ENCODE data around the gene SPRED3. TPM values are rescaled to one million over a fixed set of nuclear protein-coding genes. Genes with fewer than 3 reads are reported as not detected.
"Not testable (repeated sequence)": the region's sequence is repeated elsewhere in the genome, so short reads cannot be mapped to it uniquely, and the experiment has no call there.

Gene SPRED3
- total RNA-seq, 4 donors from 2014 or later, result 0.14 to 3.0 (median 0.48) TPM; not detected in 1

DNA sequence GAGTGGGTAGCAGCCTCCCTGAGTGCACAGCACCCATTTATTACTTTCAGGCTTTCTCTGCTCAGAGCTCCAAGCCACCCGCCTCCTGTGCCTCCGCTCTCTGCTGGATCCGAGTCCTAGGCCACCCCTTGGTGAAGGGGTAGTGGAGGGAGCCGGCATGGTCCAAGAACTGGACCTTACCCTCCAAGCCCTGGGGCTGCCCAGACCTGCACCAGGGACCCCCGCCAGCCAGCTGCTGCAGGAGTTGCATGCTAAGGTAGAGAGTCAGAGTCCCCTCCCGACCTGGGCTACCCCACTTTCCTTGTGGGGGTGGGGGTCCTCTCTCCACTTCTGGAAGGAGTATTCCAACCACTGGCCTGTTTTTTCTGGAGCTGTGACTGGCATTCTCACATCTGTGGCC lies 16.4 kb downstream of the SPRED3 start:
- Histone ChIP-seq H3K9me3 (no peaks in the 10 kb centered on the region), H3K36me3 (peaks cover 0 to 11% (median 4%) of the 10 kb centered on the region in 4 donors), H3K4me1 (peaks cover 0 to 20% (median 7%) of the 10 kb centered on the region in 4 donors), H3K27ac (peak overlapping the region in 2 of 4 donors; percentile 84 to 95), H3K4me3 (no peak overlapping the region), H3K27me3 (peaks cover 18% of the 10 kb centered on the region)
- DNase-seq, result no peak
- in situ Hi-C loops (cut with MboI; ENCODE audit: low pct_ligation_motif_present in 1 of 4, low pct_unique_long_range_greater_than_20kb in 1 of 4, low sequenced_read_pairs in 3 of 4) (loop anchor here in 3 of 4 donors (10.0 to 25.0 kb wide), 4 partner anchors 207 to 557 kb away; partner anchors contain the start of genes MRPS12 (in 2 of the 3), SARS2 (in 2 of the 3), EIF3K (in 1 of the 3) and MAP4K1 (in 1 of the 3)), intact Hi-C loops (cut with DNase I; ENCODE audit: low total_unique reads) (loop anchor here (10.0 kb wide), 1 partner anchor 230 kb away; no protein-coding TSS in a partner anchor)
- TF ChIP-seq, protein P1, sequence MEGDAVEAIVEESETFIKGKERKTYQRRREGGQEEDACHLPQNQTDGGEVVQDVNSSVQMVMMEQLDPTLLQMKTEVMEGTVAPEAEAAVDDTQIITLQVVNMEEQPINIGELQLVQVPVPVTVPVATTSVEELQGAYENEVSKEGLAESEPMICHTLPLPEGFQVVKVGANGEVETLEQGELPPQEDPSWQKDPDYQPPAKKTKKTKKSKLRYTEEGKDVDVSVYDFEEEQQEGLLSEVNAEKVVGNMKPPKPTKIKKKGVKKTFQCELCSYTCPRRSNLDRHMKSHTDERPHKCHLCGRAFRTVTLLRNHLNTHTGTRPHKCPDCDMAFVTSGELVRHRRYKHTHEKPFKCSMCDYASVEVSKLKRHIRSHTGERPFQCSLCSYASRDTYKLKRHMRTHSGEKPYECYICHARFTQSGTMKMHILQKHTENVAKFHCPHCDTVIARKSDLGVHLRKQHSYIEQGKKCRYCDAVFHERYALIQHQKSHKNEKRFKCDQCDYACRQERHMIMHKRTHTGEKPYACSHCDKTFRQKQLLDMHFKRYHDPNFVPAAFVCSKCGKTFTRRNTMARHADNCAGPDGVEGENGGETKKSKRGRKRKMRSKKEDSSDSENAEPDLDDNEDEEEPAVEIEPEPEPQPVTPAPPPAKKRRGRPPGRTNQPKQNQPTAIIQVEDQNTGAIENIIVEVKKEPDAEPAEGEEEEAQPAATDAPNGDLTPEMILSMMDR (IDR thresholded peaks at IDR 0.05), result no peak
- TF ChIP-seq POLR2A (IDR thresholded peaks at IDR 0.05), result no peak
- no peak for TF ChIP-seq POLR2AphosphoS5 (IDR thresholded peaks at IDR 0.05)
- no peak for TF ChIP-seq EP300 (IDR thresholded peaks at IDR 0.05; ENCODE audit: low read depth)
- WGBS, 2 donors (ENCODE audit: low coverage in 1 of 2), result 98% methylated on average over 6 of the region's 6 CpGs; no CpG with 5 or more reads in 1 of the 2 donors

GRCh38 chr19:38405276-38405675 lies 16.8 kb downstream of the SPRED3 start:
- Histone ChIP-seq H3K27me3 (peaks cover 14% of the 10 kb centered on the region), H3K4me3 (no peak overlapping the region), H3K4me1 (peaks cover 0 to 20% (median 7%) of the 10 kb centered on the region in 4 donors), H3K27ac (no peak overlapping the region), H3K36me3 (peaks cover 0 to 11% (median 4%) of the 10 kb centered on the region in 4 donors), H3K9me3 (no peaks in the 10 kb centered on the region)
- no peak for DNase-seq
- TF ChIP-seq POLR2A (IDR thresholded peaks at IDR 0.05), result no peak
- no peak for TF ChIP-seq POLR2AphosphoS5 (IDR thresholded peaks at IDR 0.05)
- TF ChIP-seq EP300 (IDR thresholded peaks at IDR 0.05; ENCODE audit: low read depth), result no peak
- TF ChIP-seq, protein P1 (IDR thresholded peaks at IDR 0.05), result no peak
- intact Hi-C loops (cut with DNase I; ENCODE audit: low total_unique reads) (loop anchor here (10.0 kb wide), 1 partner anchor 230 kb away; no protein-coding TSS in a partner anchor), in situ Hi-C loops (cut with MboI; ENCODE audit: low pct_ligation_motif_present in 1 of 4, low pct_unique_long_range_greater_than_20kb in 1 of 4, low sequenced_read_pairs in 3 of 4) (loop anchor here in 3 of 4 donors (10.0 to 25.0 kb wide), 4 partner anchors 207 to 557 kb away; partner anchors contain the start of genes MRPS12 (in 2 of the 3), SARS2 (in 2 of the 3), EIF3K (in 1 of the 3) and MAP4K1 (in 1 of the 3))
- WGBS, 2 donors (ENCODE audit: low coverage in 1 of 2), result 91% methylated on average over 8 of the region's 8 CpGs; no CpG with 5 or more reads in 1 of the 2 donors

DNA sequence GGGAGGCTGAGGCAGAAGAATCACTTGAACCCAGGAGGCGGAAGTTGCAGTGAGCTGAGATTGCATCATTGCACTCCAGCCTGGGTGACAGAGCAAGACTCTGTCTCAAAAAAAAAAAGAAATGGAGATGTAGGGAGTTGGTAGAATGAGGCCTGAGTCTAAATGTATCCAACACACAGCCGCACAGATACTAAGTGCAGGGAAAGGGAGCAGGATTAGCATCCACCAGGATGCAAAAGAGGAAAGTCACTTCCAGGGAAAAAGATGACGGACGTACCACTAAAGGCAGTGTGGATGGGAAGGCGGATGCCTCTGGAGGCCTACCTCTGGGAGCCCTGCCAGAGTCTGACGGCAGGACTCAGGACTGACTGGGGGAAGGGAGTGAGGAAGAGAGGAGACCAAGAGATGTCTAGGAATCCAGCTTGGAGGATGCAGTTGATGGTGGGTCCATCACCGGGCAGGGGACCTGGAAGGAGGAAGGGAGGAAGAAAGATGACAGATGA lies 21.2 kb downstream of the SPRED3 start:
- WGBS, 2 donors (ENCODE audit: low coverage in 1 of 2), result 52 to 56% methylated on average over 7 of the region's 7 CpGs
- peaks cover 0 to 3% (median 0%) of the 10 kb centered on the region in 4 donors for H3K4me1 ChIP-seq
- no peak overlapping the region for H3K4me3 ChIP-seq
- in situ Hi-C loops (cut with MboI; ENCODE audit: low pct_ligation_motif_present in 1 of 4, low pct_unique_long_range_greater_than_20kb in 1 of 4, low sequenced_read_pairs in 3 of 4) (loop anchor here (10.0 to 25.0 kb wide), 5 partner anchors 115 to 553 kb away; partner anchors contain the start of genes MRPS12 (in 2 of the 4), SARS2 (in 2 of the 4), EIF3K (in 1 of the 4) and MAP4K1 (in 1 of the 4)), intact Hi-C loops (cut with DNase I; ENCODE audit: low total_unique reads) (loop anchor here (10.0 kb wide), 1 partner anchor 225 kb away; no protein-coding TSS in a partner anchor)
- no peak overlapping the region for H3K27ac ChIP-seq
- H3K9me3 ChIP-seq, result no peaks in the 10 kb centered on the region
- peaks cover 0 to 11% (median 4%) of the 10 kb centered on the region in 4 donors for H3K36me3 ChIP-seq
- DNase-seq, result no peak
- peaks cover 2% of the 10 kb centered on the region for H3K27me3 ChIP-seq
- TF ChIP-seq POLR2A (IDR thresholded peaks at IDR 0.05) (no peak), EP300 (IDR thresholded peaks at IDR 0.05; ENCODE audit: low read depth) (no peak), POLR2AphosphoS5 (IDR thresholded peaks at IDR 0.05) (no peak)
- TF ChIP-seq, protein P1 (IDR thresholded peaks at IDR 0.05), result no peak

DNA sequence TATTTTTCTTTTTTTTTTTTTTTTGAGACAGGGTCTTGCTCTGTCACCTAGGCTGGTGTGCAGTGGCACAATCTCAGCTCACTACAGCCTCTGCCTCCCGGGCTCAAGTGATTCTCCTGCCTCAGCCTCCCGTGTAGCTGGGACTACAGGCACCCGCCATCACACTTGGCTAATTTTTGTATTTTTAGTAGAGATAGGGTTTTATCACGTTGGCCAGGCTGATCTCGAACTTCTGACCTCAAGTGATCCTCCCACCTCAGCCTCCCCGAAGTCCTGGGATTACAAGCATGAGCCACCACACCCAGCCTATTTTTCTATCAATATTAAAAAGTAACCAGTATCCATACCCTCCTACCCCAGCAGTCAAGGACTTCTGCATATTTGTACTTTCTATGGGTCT lies 21.9 kb downstream of the SPRED3 start:
- H3K27me3 ChIP-seq; H3K9me3 ChIP-seq; H3K4me1 ChIP-seq; intact Hi-C loops (cut with DNase I; ENCODE audit: low total_unique reads); H3K4me3 ChIP-seq; DNase-seq; H3K27ac ChIP-seq: not testable (repeated sequence)
- WGBS, 2 donors (ENCODE audit: low coverage in 1 of 2), result 60 to 71% methylated on average over 3 to 6 of the region's 6 CpGs
- in situ Hi-C loops (cut with MboI; ENCODE audit: low pct_ligation_motif_present in 1 of 4, low pct_unique_long_range_greater_than_20kb in 1 of 4, low sequenced_read_pairs in 3 of 4), result loop anchor here (10.0 to 25.0 kb wide), 4 partner anchors 114 to 552 kb away; partner anchors contain the start of genes MRPS12 (in 2 of the 4), SARS2 (in 2 of the 4), EIF3K (in 1 of the 4) and MAP4K1 (in 1 of the 4)
- peaks cover 0 to 11% (median 4%) of the 10 kb centered on the region in 4 donors for H3K36me3 ChIP-seq

Measured in transverse colon (tissue), 4 donors.